ENCODE data around the gene ZNF624. TPM values are rescaled to one million over a fixed set of nuclear protein-coding genes. Genes with fewer than 3 reads are reported as not detected.
A peak's percentile ranks its signal among the peaks of the same experiment; 100 is the strongest.
"Not testable (repeated sequence)": the region's sequence is repeated elsewhere in the genome, so short reads cannot be mapped to it uniquely, and the experiment has no call there.

The ZNF624 gene
- 1 to 10 TPM in 2 of 4 donors, under 1 TPM in 2; 0.62 to 2.5 (median 1.0) TPM for total RNA-seq
- polyA plus RNA-seq: under 1 TPM; 0.15 to 0.96 (median 0.53) TPM
- long read RNA-seq, donor 1, full-length matches to known transcripts: 1 of 1 reads
- long read RNA-seq, donor 1, partial matches to known transcripts: 0 of 1 reads
- long read RNA-seq, donor 1, other reads (novel, unspliced or antisense): 0 of 1 reads
- long read RNA-seq, donor 2, partial matches to known transcripts: 0 of 1 reads
- long read RNA-seq, donor 2, other reads (novel, unspliced or antisense): 1 of 1 reads

DNA sequence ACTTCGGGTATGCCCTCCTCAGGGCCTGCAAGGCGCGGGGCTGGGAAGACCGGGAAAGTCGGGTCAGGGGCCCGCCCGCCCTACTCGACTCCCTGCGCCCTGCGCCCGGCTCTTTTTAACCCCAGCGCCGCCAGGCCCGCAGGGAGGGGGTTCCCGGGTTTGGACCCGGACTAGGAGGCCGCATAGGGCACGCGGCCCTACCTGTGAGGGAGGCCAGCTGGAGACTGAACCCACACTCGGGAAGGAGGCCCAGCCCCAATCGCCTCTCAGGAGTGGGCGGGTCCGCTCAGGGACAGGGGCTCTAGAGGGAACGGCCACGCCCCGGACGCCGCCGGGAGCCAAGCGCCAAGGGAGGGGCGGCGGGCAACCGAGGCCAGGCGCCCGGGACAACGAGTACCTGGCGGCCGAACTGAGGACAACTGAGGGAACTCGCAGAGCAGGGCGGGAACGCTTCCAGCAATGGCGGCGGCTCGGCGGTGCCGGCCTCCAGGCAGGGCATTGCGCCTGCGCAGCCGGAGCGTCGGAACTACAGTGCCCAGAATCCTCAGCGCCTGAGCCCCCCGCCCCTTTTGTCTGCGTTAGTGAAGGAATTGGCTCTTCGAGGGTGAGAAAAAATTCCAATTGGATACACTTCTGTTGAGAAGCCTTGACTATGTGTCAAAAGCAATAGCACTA lies at the start of gene ZNF624:
TSS of gene ZNF624 (minus strand) at position 484 of the 675 bp plus-strand sequence.
- ATAC-seq: peak; percentile 95 to 99 (median 98)
- intact Hi-C loops (cut with DNase I): no loop called here
- DNase-seq: peak; percentile 97 to 99
- peaks cover 7% of the 10 kb centered on the region for H3K4me1 ChIP-seq
- H3K36me3 ChIP-seq (ENCODE audit: insufficient read depth in 1 of 2, low read depth in 1 of 2): peaks cover 0 to 6% of the 10 kb centered on the region in 2 donors
- no peaks in the 10 kb centered on the region for H3K9me3 ChIP-seq
- no peaks in the 10 kb centered on the region for H3K27me3 ChIP-seq (ENCODE audit: insufficient read depth in 3 of 3, low read length in 2 of 3)
- WGBS, 3 donors: 0 to 1% (median 0%) methylated on average over 54 to 55 of the region's 55 CpGs
- H3K4me3 ChIP-seq: peak within 1 kb of the TSS; percentile 89
- peak within 1 kb of the TSS; percentile 96 for H3K27ac ChIP-seq
- TF ChIP-seq, protein P1, sequence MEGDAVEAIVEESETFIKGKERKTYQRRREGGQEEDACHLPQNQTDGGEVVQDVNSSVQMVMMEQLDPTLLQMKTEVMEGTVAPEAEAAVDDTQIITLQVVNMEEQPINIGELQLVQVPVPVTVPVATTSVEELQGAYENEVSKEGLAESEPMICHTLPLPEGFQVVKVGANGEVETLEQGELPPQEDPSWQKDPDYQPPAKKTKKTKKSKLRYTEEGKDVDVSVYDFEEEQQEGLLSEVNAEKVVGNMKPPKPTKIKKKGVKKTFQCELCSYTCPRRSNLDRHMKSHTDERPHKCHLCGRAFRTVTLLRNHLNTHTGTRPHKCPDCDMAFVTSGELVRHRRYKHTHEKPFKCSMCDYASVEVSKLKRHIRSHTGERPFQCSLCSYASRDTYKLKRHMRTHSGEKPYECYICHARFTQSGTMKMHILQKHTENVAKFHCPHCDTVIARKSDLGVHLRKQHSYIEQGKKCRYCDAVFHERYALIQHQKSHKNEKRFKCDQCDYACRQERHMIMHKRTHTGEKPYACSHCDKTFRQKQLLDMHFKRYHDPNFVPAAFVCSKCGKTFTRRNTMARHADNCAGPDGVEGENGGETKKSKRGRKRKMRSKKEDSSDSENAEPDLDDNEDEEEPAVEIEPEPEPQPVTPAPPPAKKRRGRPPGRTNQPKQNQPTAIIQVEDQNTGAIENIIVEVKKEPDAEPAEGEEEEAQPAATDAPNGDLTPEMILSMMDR (IDR thresholded peaks at IDR 0.05): peak; percentile 3

DNA sequence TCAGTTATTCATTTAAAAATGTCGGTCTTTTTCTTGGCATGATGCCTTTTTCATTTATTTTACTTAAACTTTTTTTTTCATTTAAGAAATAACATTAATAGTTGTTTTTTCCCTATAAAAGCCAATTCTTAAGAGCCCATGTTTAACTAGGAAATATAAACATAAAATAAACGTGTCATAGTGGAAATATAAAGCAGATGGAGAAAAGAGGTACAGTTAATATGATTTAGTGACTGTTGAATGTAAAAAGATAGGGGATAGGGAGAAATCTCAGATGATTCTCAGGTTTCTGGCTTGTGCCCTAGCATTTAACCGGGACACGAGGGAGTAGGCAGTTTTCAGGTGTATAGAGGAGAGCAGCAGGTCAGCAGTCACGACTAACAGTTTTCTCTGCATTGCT lies 44.0 kb upstream of the ZNF624 start:
- intact Hi-C loops (cut with DNase I); H3K36me3 ChIP-seq (ENCODE audit: insufficient read depth in 1 of 2, low read depth in 1 of 2); H3K9me3 ChIP-seq; DNase-seq; H3K4me3 ChIP-seq; H3K27me3 ChIP-seq (ENCODE audit: insufficient read depth in 3 of 3, low read length in 2 of 3); ATAC-seq; H3K27ac ChIP-seq; H3K4me1 ChIP-seq: not testable (repeated sequence)
- WGBS, 3 donors: 32 to 48% (median 46%) methylated on average over 5 of the region's 5 CpGs

DNA sequence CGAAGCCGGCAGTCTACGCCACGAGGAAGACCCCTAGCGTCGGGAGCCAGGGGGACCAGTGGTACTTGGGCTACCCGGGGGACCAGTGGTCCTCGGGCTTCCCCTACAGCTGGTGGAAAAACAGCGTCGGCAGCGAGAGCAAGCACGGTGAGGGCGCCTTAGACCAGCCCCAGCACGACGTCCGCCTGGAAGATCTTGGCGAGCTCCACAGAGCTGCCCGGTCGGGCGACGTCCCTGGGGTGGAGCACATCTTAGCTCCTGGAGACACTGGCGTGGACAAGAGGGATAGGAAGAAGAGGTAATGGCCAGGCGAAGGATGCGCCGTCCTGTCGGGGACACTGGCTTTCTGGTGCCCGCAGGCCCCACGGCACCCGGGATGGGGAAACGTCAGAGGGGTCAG lies 36.8 kb upstream of the ZNF624 start:
- not testable (repeated sequence) for H3K4me3 ChIP-seq, H3K27ac ChIP-seq
- ATAC-seq: peak in 1 of 4 donors; percentile 37

DNA sequence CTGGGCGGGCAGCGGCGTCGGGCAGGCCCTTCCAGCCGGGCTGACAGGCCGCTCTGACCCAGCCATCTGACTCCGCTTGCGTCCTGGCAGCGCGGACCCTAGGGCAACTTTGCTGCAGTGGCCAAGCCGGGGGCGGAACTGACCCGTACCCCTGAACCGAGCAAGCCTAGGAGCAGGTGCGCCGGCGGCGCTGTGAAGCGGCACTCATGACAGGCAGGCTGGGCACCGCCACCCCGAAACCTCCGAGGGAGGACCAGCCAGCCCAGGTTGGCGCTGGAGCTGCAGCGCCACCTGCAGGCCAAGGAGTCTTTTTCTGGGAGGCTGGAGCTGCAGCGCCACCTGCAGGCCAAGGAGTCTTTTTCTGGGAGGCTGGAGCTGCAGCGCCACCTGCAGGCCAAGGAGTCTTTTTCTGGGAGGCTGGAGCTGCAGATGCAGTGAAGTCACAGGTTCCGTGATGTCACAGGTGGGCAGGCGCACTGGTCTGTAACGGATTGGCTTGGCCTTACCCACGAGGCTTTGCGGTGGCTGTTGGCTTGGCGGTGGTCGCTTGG lies 36.2 kb upstream of the ZNF624 start, which contains the start of gene CCDC144A:
TSS of gene CCDC144A (plus strand) at position 511 of the 551 bp plus-strand sequence. CDS start 160 bp downstream, outside the sequence.
- H3K27me3 ChIP-seq (ENCODE audit: insufficient read depth in 3 of 3, low read length in 2 of 3); H3K4me3 ChIP-seq; H3K36me3 ChIP-seq (ENCODE audit: insufficient read depth in 1 of 2, low read depth in 1 of 2); DNase-seq; intact Hi-C loops (cut with DNase I); ATAC-seq; H3K27ac ChIP-seq; H3K9me3 ChIP-seq; H3K4me1 ChIP-seq: not testable (repeated sequence)
- 60 to 69% (median 62%) methylated on average over 17 to 33 of the region's 33 CpGs for WGBS, 3 donors
- TF ChIP-seq, protein P1 (IDR thresholded peaks at IDR 0.05): peak; percentile 12

More for the DNA sequence above, 36.8 kb upstream of the ZNF624 start:
- H3K27me3 ChIP-seq (ENCODE audit: insufficient read depth in 3 of 3, low read length in 2 of 3); DNase-seq; H3K4me1 ChIP-seq; H3K36me3 ChIP-seq (ENCODE audit: insufficient read depth in 1 of 2, low read depth in 1 of 2); H3K9me3 ChIP-seq; intact Hi-C loops (cut with DNase I): not testable (repeated sequence)
- WGBS, 3 donors: 66 to 93% (median 90%) methylated on average over 19 to 30 of the region's 30 CpGs

DNA sequence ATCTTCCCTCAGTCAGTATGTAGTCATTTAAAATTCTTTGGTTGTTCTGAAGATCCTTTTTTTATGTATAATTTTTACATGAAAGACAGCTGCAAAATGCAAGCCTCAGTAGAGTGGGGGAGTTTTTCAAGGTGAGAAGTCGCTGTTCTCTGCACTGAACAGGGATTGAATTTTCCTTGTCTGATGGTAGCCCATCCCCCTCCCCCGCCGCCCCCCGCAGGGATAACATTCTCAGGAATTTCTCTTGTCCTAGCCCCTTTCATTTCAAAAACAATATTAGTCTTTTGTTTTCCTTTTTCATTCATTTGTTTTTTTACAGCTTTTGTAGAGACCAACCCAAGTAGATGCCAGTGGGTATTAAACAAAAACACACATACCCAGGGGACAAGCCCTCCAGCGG lies 33.5 kb upstream of the ZNF624 start:
- H3K36me3 ChIP-seq (ENCODE audit: insufficient read depth in 1 of 2, low read depth in 1 of 2); H3K4me1 ChIP-seq; intact Hi-C loops (cut with DNase I); H3K4me3 ChIP-seq; DNase-seq; H3K9me3 ChIP-seq; ATAC-seq; H3K27ac ChIP-seq: not testable (repeated sequence)
- 55 to 61% (median 57%) methylated on average over 5 of the region's 5 CpGs for WGBS, 3 donors
- peaks cover 0 to 10% (median 0%) of the 10 kb centered on the region in 3 donors for H3K27me3 ChIP-seq (ENCODE audit: insufficient read depth in 3 of 3, low read length in 2 of 3)

DNA sequence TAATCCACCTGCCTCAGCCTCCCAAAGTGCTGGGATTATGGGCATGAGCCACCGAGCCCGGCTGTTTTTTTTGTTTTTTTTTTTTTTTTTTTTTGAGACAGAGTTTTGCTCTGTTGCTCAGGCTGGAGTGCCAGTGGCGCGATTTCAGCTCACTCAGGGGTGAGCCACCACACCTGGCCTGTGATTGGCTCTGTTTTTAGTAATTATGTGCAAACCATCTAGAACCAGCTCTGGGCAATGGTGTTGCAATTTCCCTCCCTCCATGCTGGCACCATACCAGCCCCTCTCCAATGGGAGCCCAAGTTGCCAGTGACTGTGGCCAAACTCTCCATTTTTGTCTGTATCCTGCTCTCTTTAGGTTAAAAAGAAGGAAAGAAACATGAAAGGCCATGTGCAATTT lies 32.4 kb upstream of the ZNF624 start:
- H3K4me1 ChIP-seq; DNase-seq; H3K36me3 ChIP-seq (ENCODE audit: insufficient read depth in 1 of 2, low read depth in 1 of 2); ATAC-seq; H3K9me3 ChIP-seq; H3K27ac ChIP-seq; H3K4me3 ChIP-seq; intact Hi-C loops (cut with DNase I): not testable (repeated sequence)
- peaks cover 0 to 13% (median 0%) of the 10 kb centered on the region in 3 donors for H3K27me3 ChIP-seq (ENCODE audit: insufficient read depth in 3 of 3, low read length in 2 of 3)
- 83 to 92% (median 87%) methylated on average over 3 to 4 of the region's 4 CpGs for WGBS, 3 donors

DNA sequence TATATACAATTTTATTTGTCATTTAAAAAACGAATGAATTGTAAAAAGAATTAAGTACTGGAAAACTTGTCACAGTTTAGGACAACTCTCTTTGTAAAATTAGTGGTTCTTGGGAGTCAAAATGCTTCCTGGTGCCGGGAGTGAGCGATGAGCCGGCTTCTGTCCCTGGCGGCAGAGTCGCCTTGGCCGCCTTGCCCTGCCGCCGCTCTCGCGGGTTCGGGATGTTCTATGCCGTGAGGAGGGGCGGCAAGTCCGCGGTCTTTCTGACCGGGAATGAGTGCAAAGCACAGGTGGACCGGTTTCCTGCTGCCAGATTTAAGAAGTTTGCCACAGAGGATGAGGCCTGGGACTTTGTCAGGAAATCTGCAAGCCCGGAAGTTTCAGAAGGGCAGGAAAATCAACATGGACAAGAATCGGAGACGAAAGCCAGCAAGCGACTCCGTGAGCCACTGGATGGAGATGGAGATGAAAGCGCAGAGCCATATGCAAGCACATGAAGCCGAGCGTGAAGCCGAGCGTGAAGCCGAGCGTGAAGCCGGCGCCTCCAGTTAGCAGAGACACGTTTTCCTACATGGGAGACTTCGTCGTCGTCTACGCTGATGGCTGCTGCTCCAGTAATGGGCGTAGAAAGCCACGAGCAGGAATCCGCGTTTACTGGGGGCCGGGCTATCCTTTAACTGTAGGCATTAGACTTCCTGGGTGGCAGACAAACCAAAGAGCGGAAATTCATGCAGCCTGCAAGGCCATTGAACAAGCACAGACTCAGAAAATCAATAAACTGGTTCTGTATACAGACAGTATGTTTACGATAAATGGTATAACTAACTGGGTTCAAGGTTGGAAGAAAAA lies 29.9 kb upstream of the ZNF624 start:
- H3K27me3 ChIP-seq (ENCODE audit: insufficient read depth in 3 of 3, low read length in 2 of 3): peaks cover 0 to 13% (median 0%) of the 10 kb centered on the region in 3 donors
- DNase-seq; H3K9me3 ChIP-seq; H3K4me3 ChIP-seq; H3K36me3 ChIP-seq (ENCODE audit: insufficient read depth in 1 of 2, low read depth in 1 of 2); intact Hi-C loops (cut with DNase I); ATAC-seq; H3K4me1 ChIP-seq; H3K27ac ChIP-seq: not testable (repeated sequence)
- 27 to 33% (median 31%) methylated on average over 44 of the region's 44 CpGs for WGBS, 3 donors
